IMR-90 (cell line): Measurements from ENCODE around the gene GBA2. TPM values are rescaled to one million over a fixed set of nuclear protein-coding genes. Genes with fewer than 3 reads are reported as not detected.

Experiments used
- ATAC-seq: fragments of 200-7000 bp; cut with Tn5 transposase; 2 replicates; pipeline ENCODE4 v1.9.1; 2020; ENCODE audit warnings: low read depth, mild to moderate bottlenecking, moderate library complexity
- BruUV-seq: library from RNA; stranded (reverse); fragments of 400-500 nt; replicated peaks from 2 replicates; lab custom pipeline; 2021; lab: Mats Ljungman, UMichigan
- CTCF ChIA-PET: fragments of 300-600 bp; formaldehyde crosslinking; extraction: SDS; loops from one replicate; lab custom pipeline; 2021; ENCODE audit warnings: antibody characterized with exemption; lab: Yijun Ruan, JAX
- POLR2A ChIA-PET: fragments of 300-600 bp; sonication (Branson Sonifier 250); formaldehyde crosslinking; loops from one replicate; lab custom pipeline; 2022; ENCODE audit warnings: antibody characterized with exemption; ENCODE audit not compliant: unreplicated experiment; lab: Charles Lee
- DNase-seq: peaks from one replicate; pipeline ENCODE4 v3.0.0; 2013
- H2AFZ ChIP-seq: replicated peaks from 2 replicates; pipeline ENCODE3; 2013; ENCODE audit warnings: low read length, mild to moderate bottlenecking; ENCODE audit not compliant: poor library complexity
- H2AK5ac ChIP-seq: 2 replicates; pipeline ENCODE4 v1.6.1; 2013; ENCODE audit warnings: low read depth, low read length, inconsistent platforms
- H2AK9ac ChIP-seq: replicated peaks from 2 replicates; pipeline ENCODE3; 2013; ENCODE audit warnings: mild to moderate bottlenecking, low read depth, low read length, moderate library complexity; ENCODE audit not compliant: poor library complexity
- H2BK120ac ChIP-seq: 2 replicates; pipeline ENCODE4 v1.6.1; 2013; ENCODE audit warnings: low read depth, low read length, inconsistent platforms
- H2BK15ac ChIP-seq: 3 replicates; pipeline ENCODE4 v1.6.1; 2013; ENCODE audit warnings: low read depth, low read length, inconsistent platforms
- H2BK20ac ChIP-seq: 2 replicates; pipeline ENCODE4 v1.6.1; 2013; ENCODE audit warnings: low read depth, mild to moderate bottlenecking, inconsistent platforms, low read length, moderate library complexity
- H2BK5ac ChIP-seq: 2 replicates; pipeline ENCODE4 v1.6.1; 2013; ENCODE audit warnings: mild to moderate bottlenecking, low read depth, low read length, inconsistent platforms; ENCODE audit not compliant: poor library complexity, severe bottlenecking
- H3K14ac ChIP-seq: replicated peaks from 2 replicates; pipeline ENCODE4 v1.6.1; 2013; ENCODE audit warnings: low read depth, low read length, inconsistent platforms
- H3K18ac ChIP-seq: 2 replicates; pipeline ENCODE4 v1.6.1; 2013; ENCODE audit warnings: low read depth, low read length, control low read depth
- H3K23ac ChIP-seq: 2 replicates; pipeline ENCODE4 v1.6.1; 2013; ENCODE audit warnings: low read depth, low read length, inconsistent platforms
- H3K27ac ChIP-seq: 2 replicates; pipeline ENCODE4 v1.5.1; 2013; ENCODE audit warnings: mild to moderate bottlenecking, control low read depth, low read length; ENCODE audit not compliant: insufficient read depth
- H3K27me3 ChIP-seq: 2 replicates; pipeline ENCODE4 v1.6.1; 2013; ENCODE audit warnings: low read length; ENCODE audit not compliant: control insufficient read depth, insufficient read depth
- H3K36me3 ChIP-seq: 2 replicates; pipeline ENCODE4 v1.6.1; 2013; ENCODE audit warnings: low read length, mixed read lengths; ENCODE audit not compliant: control insufficient read depth, insufficient read depth
- H3K4ac ChIP-seq: 2 replicates; pipeline ENCODE4 v1.6.1; 2013; ENCODE audit warnings: low read depth, low read length, inconsistent platforms
- H3K4me1 ChIP-seq: 2 replicates; pipeline ENCODE4 v1.6.1; 2013; ENCODE audit warnings: low read length, mixed read lengths; ENCODE audit not compliant: control insufficient read depth, insufficient read depth
- H3K4me2 ChIP-seq: 2 replicates; pipeline ENCODE4 v1.6.1; 2013; ENCODE audit warnings: low read depth, mild to moderate bottlenecking, control low read depth, low read length, moderate library complexity
- H3K4me3 ChIP-seq: 2 replicates; pipeline ENCODE4 v1.5.1; 2013; ENCODE audit warnings: low read depth, mild to moderate bottlenecking, control low read depth, low read length, moderate library complexity; ENCODE audit not compliant: insufficient read depth
- H3K56ac ChIP-seq: 2 replicates; pipeline ENCODE4 v1.6.1; 2013; ENCODE audit warnings: low read length, inconsistent platforms; ENCODE audit not compliant: insufficient read depth; ENCODE audit errors: extremely low read depth
- H3K79me1 ChIP-seq, 2 experiments: 2 replicates each; pipeline ENCODE4 v1.6.1; 2013; ENCODE audit warnings: low read length in 2 of 2, inconsistent platforms in 1 of 2, low read depth in 1 of 2
- H3K9ac ChIP-seq: 2 replicates; pipeline ENCODE4 v1.6.1; 2013; ENCODE audit warnings: low read depth, low read length, control low read depth
- H3K9me1 ChIP-seq: 2 replicates; pipeline ENCODE4 v1.6.1; 2013; ENCODE audit warnings: low read length, inconsistent platforms; ENCODE audit not compliant: insufficient read depth
- H3K9me3 ChIP-seq: 2 replicates; pipeline ENCODE4 v1.6.1; 2013; ENCODE audit warnings: low read length; ENCODE audit not compliant: control insufficient read depth, insufficient read depth
- H4K20me1 ChIP-seq: 2 replicates; pipeline ENCODE4 v1.6.1; 2013; ENCODE audit warnings: low read length, inconsistent platforms; ENCODE audit not compliant: insufficient read depth
- H4K5ac ChIP-seq: 2 replicates; pipeline ENCODE4 v1.6.1; 2013; ENCODE audit warnings: mild to moderate bottlenecking, low read depth, low read length, control low read depth
- H4K8ac ChIP-seq, 2 experiments: 2 replicates each; pipeline ENCODE4 v1.6.1; 2013; ENCODE audit warnings: low read depth in 2 of 2, low read length in 2 of 2, control low read depth in 1 of 2, inconsistent platforms in 1 of 2
- H4K91ac ChIP-seq: 2 replicates; pipeline ENCODE4 v1.6.1; 2013; ENCODE audit warnings: low read depth, low read length, inconsistent platforms; ENCODE audit not compliant: insufficient read depth
- FOS ChIP-seq: fragments of 150-350 bp; IDR thresholded peaks from 2 replicates; pipeline ENCODE4 v1.6.1; 2016; ENCODE audit warnings: low read depth, low read length
- RCOR1 ChIP-seq: IDR thresholded peaks from 2 replicates; pipeline ENCODE4 v1.6.1; 2012; ENCODE audit warnings: mild to moderate bottlenecking, low read length, improper control_type of control experiment; ENCODE audit not compliant: insufficient replicate concordance
- RFX5 ChIP-seq: IDR thresholded peaks from 2 replicates; pipeline ENCODE4 v1.8.0; 2012; ENCODE audit warnings: low read depth, mild to moderate bottlenecking, low read length, moderate library complexity
- USF2 ChIP-seq: fragments of 150-350 bp; IDR thresholded peaks from 2 replicates; pipeline ENCODE4 v1.6.1; 2017; ENCODE audit warnings: mild to moderate bottlenecking, antibody characterized with exemption, low read length, low read depth
- WGBS, 2 experiments: methylation state at CpG; one replicate each; pipeline versions ENCODE4 v1.1.5 to v1.1.7; 2013; ENCODE audit warnings: missing lambda C conversion rate in 2 of 2; ENCODE audit not compliant: insufficient read length in 1 of 2; ENCODE audit errors: extremely low coverage in 2 of 2; 5-methylcytosine and 5-hydroxymethylcytosine counted together
- dilution Hi-C: fragments of 300-500 bp; cut with HindIII; formaldehyde crosslinking; loops from one replicate; pipeline ENCODE4 v1.14.3; 2018; ENCODE audit warnings: low sequenced_read_pairs; ENCODE audit not compliant: unreplicated experiment
- in situ Hi-C: fragments of 300-500 bp; cut with MboI; formaldehyde crosslinking; loops from 3 replicates; pipeline ENCODE4 v1.14.3; 2019; ENCODE audit warnings: low sequenced_read_pairs, inconsistent platforms, mixed read lengths
- intact Hi-C: fragments of 100-400 bp; cut with micrococcal nuclease; formaldehyde crosslinking; loops from 2 replicates; pipeline ENCODE4 v1.10.0; 2022
- polyA plus RNA-seq, 3 experiments: library from polyadenylated mRNA; depleted of rRNA; stranded (reverse); fragments of >200 nt; gene quantifications; 2 replicates each; pipeline ENCODE4 v1.2.3, GENCODE V29; 2012; ENCODE audit warnings: low replicate concordance in 1 of 3
- total RNA-seq: library from RNA; depleted of rRNA; stranded (reverse); fragments of >200 nt; gene quantifications from 2 replicates; pipeline ENCODE4 v1.2.3, GENCODE V29; 2012
- TF ChIP-seq, protein P1 (sequence below): fragments of 150-350 bp; IDR thresholded peaks from 2 replicates; pipeline ENCODE4 v1.6.1; 2016; ENCODE audit warnings: low read depth, mild to moderate bottlenecking, low read length, moderate library complexity, borderline replicate concordance
- TF ChIP-seq, protein P2 (sequence below): conservative IDR thresholded peaks from 2 replicates; pipeline ENCODE4 v1.5.1; 2012; ENCODE audit warnings: mild to moderate bottlenecking, low read depth, low read length, improper control_type of control experiment

GBA2 gene
- total and polyA plus RNA-seq, 2 of the 4 experiments (the other 2 are of a cell fraction) = 18.1 to 38.2 TPM

DNA sequence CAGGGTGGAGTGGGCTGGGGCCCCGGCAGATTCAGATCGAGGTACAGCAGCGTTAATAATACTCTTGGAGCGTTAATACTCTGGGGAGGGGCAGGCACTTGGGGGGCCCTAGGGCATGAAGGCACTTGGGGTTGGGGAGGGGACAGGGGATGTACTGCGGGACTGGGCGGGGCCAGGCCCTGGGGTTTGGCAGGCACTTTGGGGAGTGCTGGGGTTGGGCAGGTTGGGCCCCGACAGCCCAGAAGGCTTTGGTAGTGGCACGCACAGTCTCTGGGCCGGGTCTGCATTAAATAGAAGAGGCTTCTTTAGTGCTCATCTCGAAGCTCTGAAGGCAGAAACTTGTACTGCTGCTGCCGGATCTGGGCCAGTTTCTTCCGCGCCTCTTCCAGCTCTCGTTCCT, 51.5 kb downstream of the GBA2 start:
- H3K9me3 ChIP-seq = no peaks in the 10 kb centered on the region
- H4K91ac ChIP-seq = no peak overlapping the region
- H3K4me3 ChIP-seq = no peak overlapping the region
- H3K27me3 ChIP-seq = no peaks in the 10 kb centered on the region
- H2AK9ac ChIP-seq = no peak overlapping the region
- H2BK20ac ChIP-seq = no peak overlapping the region
- no peak overlapping the region for H3K4ac ChIP-seq
- H3K4me1 ChIP-seq = peaks cover 5% of the 10 kb centered on the region; the same call in 1 of the 2 replicates
- WGBS, 2 experiments = 88% methylated on average over 3 of the region's 14 CpGs; no CpG with 5 or more reads in 1 of the 2 experiments
- H3K9ac ChIP-seq = no peak overlapping the region
- CTCF ChIA-PET = interaction anchor here (1.0 to 1.6 kb wide), 2 partner anchors 19 to 38 kb away, joined by 3 to 6 read pairs; no protein-coding TSS in a partner anchor
- in situ Hi-C loops = no loop called here
- no peak overlapping the region for H2BK120ac ChIP-seq
- dilution Hi-C loops = no loop called here
- no peak overlapping the region for H3K4me2 ChIP-seq
- peaks cover 10% of the 10 kb centered on the region for H3K9me1 ChIP-seq
- no peak overlapping the region for H4K5ac ChIP-seq
- no peak overlapping the region for H2BK5ac ChIP-seq
- no peak for ATAC-seq
- H3K79me1 ChIP-seq = peaks cover 15 to 50% of the 10 kb centered on the region in 2 experiments
- H3K56ac ChIP-seq = no peak overlapping the region
- no peak overlapping the region for H2BK15ac ChIP-seq
- no peak overlapping the region for H3K14ac ChIP-seq
- no peak overlapping the region for H3K23ac ChIP-seq
- H4K8ac ChIP-seq = no peak overlapping the region
- H3K36me3 ChIP-seq = peaks cover 62% of the 10 kb centered on the region
- intact Hi-C loops = no loop called here
- no peak for DNase-seq
- TF ChIP-seq, protein P1, sequence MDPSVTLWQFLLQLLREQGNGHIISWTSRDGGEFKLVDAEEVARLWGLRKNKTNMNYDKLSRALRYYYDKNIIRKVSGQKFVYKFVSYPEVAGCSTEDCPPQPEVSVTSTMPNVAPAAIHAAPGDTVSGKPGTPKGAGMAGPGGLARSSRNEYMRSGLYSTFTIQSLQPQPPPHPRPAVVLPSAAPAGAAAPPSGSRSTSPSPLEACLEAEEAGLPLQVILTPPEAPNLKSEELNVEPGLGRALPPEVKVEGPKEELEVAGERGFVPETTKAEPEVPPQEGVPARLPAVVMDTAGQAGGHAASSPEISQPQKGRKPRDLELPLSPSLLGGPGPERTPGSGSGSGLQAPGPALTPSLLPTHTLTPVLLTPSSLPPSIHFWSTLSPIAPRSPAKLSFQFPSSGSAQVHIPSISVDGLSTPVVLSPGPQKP = no peak
- no peak for TF ChIP-seq RCOR1
- no peak for TF ChIP-seq USF2
- TF ChIP-seq RFX5 = no peak
- no peak for TF ChIP-seq FOS
- TF ChIP-seq, protein P2, sequence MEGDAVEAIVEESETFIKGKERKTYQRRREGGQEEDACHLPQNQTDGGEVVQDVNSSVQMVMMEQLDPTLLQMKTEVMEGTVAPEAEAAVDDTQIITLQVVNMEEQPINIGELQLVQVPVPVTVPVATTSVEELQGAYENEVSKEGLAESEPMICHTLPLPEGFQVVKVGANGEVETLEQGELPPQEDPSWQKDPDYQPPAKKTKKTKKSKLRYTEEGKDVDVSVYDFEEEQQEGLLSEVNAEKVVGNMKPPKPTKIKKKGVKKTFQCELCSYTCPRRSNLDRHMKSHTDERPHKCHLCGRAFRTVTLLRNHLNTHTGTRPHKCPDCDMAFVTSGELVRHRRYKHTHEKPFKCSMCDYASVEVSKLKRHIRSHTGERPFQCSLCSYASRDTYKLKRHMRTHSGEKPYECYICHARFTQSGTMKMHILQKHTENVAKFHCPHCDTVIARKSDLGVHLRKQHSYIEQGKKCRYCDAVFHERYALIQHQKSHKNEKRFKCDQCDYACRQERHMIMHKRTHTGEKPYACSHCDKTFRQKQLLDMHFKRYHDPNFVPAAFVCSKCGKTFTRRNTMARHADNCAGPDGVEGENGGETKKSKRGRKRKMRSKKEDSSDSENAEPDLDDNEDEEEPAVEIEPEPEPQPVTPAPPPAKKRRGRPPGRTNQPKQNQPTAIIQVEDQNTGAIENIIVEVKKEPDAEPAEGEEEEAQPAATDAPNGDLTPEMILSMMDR = no peak
- H3K27ac ChIP-seq = no peak overlapping the region
- no peak overlapping the region for H3K18ac ChIP-seq
- POLR2A ChIA-PET = interaction anchor here (1.7 kb wide), 1 partner anchor 9 kb away, joined by 10 read pairs; no protein-coding TSS in a partner anchor
- TSS peak; percentile 95 for BruUV-seq
- H2AK5ac ChIP-seq = no peak overlapping the region
- H4K20me1 ChIP-seq = peaks cover 22% of the 10 kb centered on the region
- H2AFZ ChIP-seq = no peak overlapping the region
